K562 (cell line): Measurements from ENCODE around the gene ATP5MK. TPM values are rescaled to one million over a fixed set of nuclear protein-coding genes. Genes with fewer than 3 reads are reported as not detected.

Source experiments
- CBX2 ChIP-seq: fragments of 200-600 bp; sonication (generic); IDR thresholded peaks from one replicate; pipeline ENCODE4 v1.6.1; 2012; ENCODE audit warnings: mild to moderate bottlenecking, low read length, inconsistent platforms; ENCODE audit not compliant: insufficient read depth, poor library complexity, severe bottlenecking
- CXXC5 ChIP-seq: fragments of 250-450 bp; sonication (Bioruptor Pico); IDR thresholded peaks from 2 replicates; pipeline ENCODE4 v1.8.0; 2022; ENCODE audit warnings: inconsistent platforms, mild to moderate bottlenecking, moderate library complexity
- ETV5 ChIP-seq: sonication (generic); formaldehyde crosslinking; IDR thresholded peaks from 2 replicates; pipeline ENCODE4 v1.4.0; 2020; ENCODE audit warnings: low read depth, mild to moderate bottlenecking, missing genetic modification reagents
- GABPB1 ChIP-seq: sonication (generic); formaldehyde crosslinking; IDR thresholded peaks from 2 replicates; pipeline ENCODE4 v1.8.0; 2022; ENCODE audit warnings: mild to moderate bottlenecking, missing genetic modification reagents
- HMG20A ChIP-seq: fragments of 450-650 bp; formaldehyde crosslinking; conservative IDR thresholded peaks from 2 replicates; pipeline ENCODE4 v1.4.0; 2020; ENCODE audit warnings: mild to moderate bottlenecking, mixed read lengths
- HNRNPUL1 ChIP-seq: fragments of 200-400 bp; formaldehyde crosslinking; IDR thresholded peaks from 2 replicates; pipeline ENCODE4 v1.6.1; 2017; ENCODE audit warnings: low read length
- KHSRP ChIP-seq: fragments of 450-650 bp; IDR thresholded peaks from 2 replicates; pipeline ENCODE4 v1.6.1; 2017
- MED1 ChIP-seq: sonication (generic); formaldehyde crosslinking; IDR thresholded peaks from 2 replicates; pipeline ENCODE4 v1.8.1; 2023; ENCODE audit warnings: missing genetic modification reagents, borderline replicate concordance
- PHB ChIP-seq: fragments of 250-450 bp; sonication (Bioruptor Pico); IDR thresholded peaks from 2 replicates; pipeline ENCODE4 v1.5.0; 2021
- PHTF2 ChIP-seq: fragments of 250-450 bp; sonication (Bioruptor Pico); IDR thresholded peaks from 2 replicates; pipeline ENCODE4 v1.5.0; 2021; ENCODE audit warnings: mild to moderate bottlenecking
- RAD21 ChIP-seq, 2 experiments: fragments of 250-450 bp in 1 of 2; fragments of 450-650 bp in 1 of 2; sonication (Bioruptor Pico) in 1 of 2; formaldehyde crosslinking in 1 of 2; IDR thresholded peaks in 1 of 2; conservative IDR thresholded peaks in 1 of 2; 2 replicates each; pipeline versions ENCODE4 v1.4.0 to v1.8.0; 2020 to 2022; ENCODE audit warnings: mild to moderate bottlenecking in 2 of 2, moderate library complexity in 1 of 2
- SIN3B ChIP-seq: fragments of 450-650 bp; IDR thresholded peaks from 2 replicates; pipeline ENCODE4 v1.6.1; 2017; ENCODE audit warnings: low read depth, mild to moderate bottlenecking, moderate library complexity
- SMARCA4 ChIP-seq: fragments of 450-650 bp; IDR thresholded peaks from 2 replicates; pipeline ENCODE4 v1.6.1; 2016
- SMARCC2 ChIP-seq: fragments of 450-650 bp; IDR thresholded peaks from 2 replicates; pipeline ENCODE4 v1.6.1; 2017; ENCODE audit warnings: antibody characterized with exemption, moderate library complexity, mild to moderate bottlenecking, low read depth
- SREBF1 ChIP-seq: fragments of 150-350 bp; IDR thresholded peaks from 2 replicates; pipeline ENCODE4 v1.6.1; 2014; ENCODE audit warnings: antibody characterized with exemption, low read depth, low read length, borderline replicate concordance
- TAF9B ChIP-seq: fragments of 450-650 bp; IDR thresholded peaks from 2 replicates; pipeline ENCODE4 v1.6.1; 2018; ENCODE audit warnings: mild to moderate bottlenecking; ENCODE audit not compliant: partially characterized antibody
- TCF7 ChIP-seq: sonication (generic); IDR thresholded peaks from 2 replicates; pipeline ENCODE4 v1.6.1; 2016; ENCODE audit warnings: antibody characterized with exemption, borderline replicate concordance
- ZNF311 ChIP-seq: fragments of 250-450 bp; sonication (Bioruptor Pico); IDR thresholded peaks from 2 replicates; pipeline ENCODE4 v1.4.0; 2020; ENCODE audit warnings: mild to moderate bottlenecking, moderate library complexity
- ZNF445 ChIP-seq: fragments of 250-450 bp; sonication (Bioruptor Pico); IDR thresholded peaks from 2 replicates; pipeline ENCODE4 v1.4.0; 2020; ENCODE audit warnings: low read depth, mild to moderate bottlenecking, moderate library complexity
- polyA plus RNA-seq, 8 experiments: library from polyadenylated mRNA; depleted of rRNA in 4 of 8; stranded (reverse) in 5 of 8; unstranded in 3 of 8; fragments of >200 nt; fragmentation: Nextera tagmentation in 2 of 8; fragmentation: Illumina TruSeq in 1 of 8; extraction: Ambion mirVana in 2 of 8; extraction: Trizol in 1 of 8; gene quantifications; 2 replicates each; pipeline versions ENCODE4 v1.2.1 to v1.2.3, GENCODE V29; 2011 to 2014; ENCODE audit warnings: inconsistent platforms in 1 of 8, missing spikeins in 1 of 8
- total RNA-seq, 7 experiments: library from RNA; depleted of rRNA in 6 of 7; stranded (reverse); fragments of >200 nt in 6 of 7; fragmentation: Illumina TruSeq in 2 of 7; extraction: Trizol in 2 of 7; gene quantifications; 2 replicates each; pipeline versions ENCODE4 v1.2.1 to v1.2.3, GENCODE V29; 2011 to 2021; ENCODE audit warnings: low replicate concordance in 1 of 7
- TF ChIP-seq, protein P1 (sequence below), 3 experiments: fragments of 200-800 bp in 1 of 3; sonication (Bioruptor generic) in 1 of 3; sonication (generic) in 1 of 3; formaldehyde crosslinking in 1 of 3; IDR thresholded peaks; 2 replicates each; pipeline versions ENCODE4 v1.6.1 to v1.8.0; 2016 to 2022; ENCODE audit warnings: mild to moderate bottlenecking in 2 of 3, missing compliant biosample characterization in 2 of 3, missing genetic modification characterization in 2 of 3, missing genetic modification reagents in 1 of 3
- TF ChIP-seq, protein P2 (sequence below): fragments of 450-650 bp; IDR thresholded peaks from 2 replicates; pipeline ENCODE4 v1.7.1; 2018; ENCODE audit warnings: mild to moderate bottlenecking, low read depth; ENCODE audit not compliant: partially characterized antibody
- TF ChIP-seq, protein P3 (sequence below): fragments of 450-650 bp; IDR thresholded peaks from 2 replicates; pipeline ENCODE4 v1.6.1; 2016
- TF ChIP-seq, protein P4 (sequence below), 2 experiments: fragments of 250-450 bp in 1 of 2; fragments of 450-650 bp in 1 of 2; sonication (Bioruptor Pico) in 1 of 2; IDR thresholded peaks; 2 replicates each; pipeline versions ENCODE4 v1.6.1 to v1.8.0; 2016 to 2021; ENCODE audit warnings: mild to moderate bottlenecking in 2 of 2, moderate library complexity in 2 of 2, missing compliant biosample characterization in 1 of 2, missing genetic modification characterization in 1 of 2

The ATP5MK gene
- total and polyA plus RNA-seq, 9 of the 15 experiments (the other 6 are each of a cell fraction or from before 2014, with no cell fraction given), result 182 to 1,810 (median 741) TPM

DNA sequence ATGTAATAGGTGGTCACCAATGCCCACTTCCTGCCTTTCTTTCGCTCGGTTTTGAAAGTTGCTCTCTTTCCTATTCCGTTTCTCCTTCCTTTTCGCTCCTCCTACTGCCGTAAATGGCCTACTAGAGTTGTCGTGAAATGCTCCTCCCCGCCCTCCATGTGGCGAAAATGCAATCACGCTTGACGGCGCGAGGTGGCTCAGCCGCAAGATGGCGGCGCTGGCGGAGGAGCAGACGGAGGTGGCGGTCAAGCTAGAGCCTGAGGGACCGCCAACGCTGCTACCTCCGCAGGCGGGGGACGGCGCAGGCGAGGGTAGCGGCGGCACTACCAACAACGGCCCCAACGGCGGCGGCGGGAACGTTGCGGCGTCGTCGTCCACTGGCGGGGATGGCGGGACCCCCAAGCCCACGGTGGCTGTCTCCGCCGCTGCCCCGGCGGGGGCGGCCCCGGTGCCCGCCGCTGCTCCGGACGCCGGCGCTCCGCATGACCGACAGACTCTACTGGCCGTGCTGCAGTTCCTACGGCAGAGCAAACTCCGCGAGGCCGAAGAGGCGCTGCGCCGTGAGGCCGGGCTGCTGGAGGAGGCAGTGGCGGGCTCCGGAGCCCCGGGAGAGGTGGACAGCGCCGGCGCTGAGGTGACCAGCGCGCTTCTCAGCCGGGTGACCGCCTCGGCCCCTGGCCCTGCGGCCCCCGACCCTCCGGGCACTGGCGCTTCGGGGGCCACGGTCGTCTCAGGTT is 28.3 kb downstream of the ATP5MK start, which contains the start of gene TAF5 (continued):
- TF ChIP-seq, protein P1, sequence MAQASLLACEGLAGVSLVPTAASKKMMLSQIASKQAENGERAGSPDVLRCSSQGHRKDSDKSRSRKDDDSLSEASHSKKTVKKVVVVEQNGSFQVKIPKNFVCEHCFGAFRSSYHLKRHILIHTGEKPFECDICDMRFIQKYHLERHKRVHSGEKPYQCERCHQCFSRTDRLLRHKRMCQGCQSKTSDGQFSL (CRISPR knock-in tag; IDR thresholded peaks at IDR 0.05), result no peak
- TF ChIP-seq, protein P1 (tag; IDR thresholded peaks at IDR 0.05), result no peak
- no peak for TF ChIP-seq MED1 (CRISPR knock-in tag)
- TF ChIP-seq HNRNPUL1, result no peak
- TF ChIP-seq SIN3B, result peak; percentile 65
- TF ChIP-seq TCF7, result no peak
- TF ChIP-seq KHSRP, result no peak
- no peak for TF ChIP-seq SMARCC2
- TF ChIP-seq, protein P2, sequence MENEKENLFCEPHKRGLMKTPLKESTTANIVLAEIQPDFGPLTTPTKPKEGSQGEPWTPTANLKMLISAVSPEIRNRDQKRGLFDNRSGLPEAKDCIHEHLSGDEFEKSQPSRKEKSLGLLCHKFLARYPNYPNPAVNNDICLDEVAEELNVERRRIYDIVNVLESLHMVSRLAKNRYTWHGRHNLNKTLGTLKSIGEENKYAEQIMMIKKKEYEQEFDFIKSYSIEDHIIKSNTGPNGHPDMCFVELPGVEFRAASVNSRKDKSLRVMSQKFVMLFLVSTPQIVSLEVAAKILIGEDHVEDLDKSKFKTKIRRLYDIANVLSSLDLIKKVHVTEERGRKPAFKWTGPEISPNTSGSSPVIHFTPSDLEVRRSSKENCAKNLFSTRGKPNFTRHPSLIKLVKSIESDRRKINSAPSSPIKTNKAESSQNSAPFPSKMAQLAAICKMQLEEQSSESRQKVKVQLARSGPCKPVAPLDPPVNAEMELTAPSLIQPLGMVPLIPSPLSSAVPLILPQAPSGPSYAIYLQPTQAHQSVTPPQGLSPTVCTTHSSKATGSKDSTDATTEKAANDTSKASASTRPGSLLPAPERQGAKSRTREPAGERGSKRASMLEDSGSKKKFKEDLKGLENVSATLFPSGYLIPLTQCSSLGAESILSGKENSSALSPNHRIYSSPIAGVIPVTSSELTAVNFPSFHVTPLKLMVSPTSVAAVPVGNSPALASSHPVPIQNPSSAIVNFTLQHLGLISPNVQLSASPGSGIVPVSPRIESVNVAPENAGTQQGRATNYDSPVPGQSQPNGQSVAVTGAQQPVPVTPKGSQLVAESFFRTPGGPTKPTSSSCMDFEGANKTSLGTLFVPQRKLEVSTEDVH, result peak; percentile 65
- TF ChIP-seq RAD21 (CRISPR knock-in tag; conservative IDR thresholded peaks at IDR 0.05 in 1 of 2, IDR thresholded peaks at IDR 0.05 in 1 of 2), result no peak
- no peak for TF ChIP-seq SMARCA4
- peak; percentile 100 for TF ChIP-seq TAF9B
- TF ChIP-seq ZNF311, result no peak
- no peak for TF ChIP-seq CBX2
- TF ChIP-seq, protein P3, sequence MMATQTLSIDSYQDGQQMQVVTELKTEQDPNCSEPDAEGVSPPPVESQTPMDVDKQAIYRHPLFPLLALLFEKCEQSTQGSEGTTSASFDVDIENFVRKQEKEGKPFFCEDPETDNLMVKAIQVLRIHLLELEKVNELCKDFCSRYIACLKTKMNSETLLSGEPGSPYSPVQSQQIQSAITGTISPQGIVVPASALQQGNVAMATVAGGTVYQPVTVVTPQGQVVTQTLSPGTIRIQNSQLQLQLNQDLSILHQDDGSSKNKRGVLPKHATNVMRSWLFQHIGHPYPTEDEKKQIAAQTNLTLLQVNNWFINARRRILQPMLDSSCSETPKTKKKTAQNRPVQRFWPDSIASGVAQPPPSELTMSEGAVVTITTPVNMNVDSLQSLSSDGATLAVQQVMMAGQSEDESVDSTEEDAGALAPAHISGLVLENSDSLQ, result no peak
- no peak; the same call in 1 of the 2 replicates for TF ChIP-seq GABPB1 (CRISPR knock-in tag)
- TF ChIP-seq CXXC5 (CRISPR knock-in tag), result no peak
- no peak for TF ChIP-seq ZNF445
- TF ChIP-seq, protein P4, sequence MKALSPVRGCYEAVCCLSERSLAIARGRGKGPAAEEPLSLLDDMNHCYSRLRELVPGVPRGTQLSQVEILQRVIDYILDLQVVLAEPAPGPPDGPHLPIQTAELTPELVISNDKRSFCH (CRISPR knock-in tag; IDR thresholded peaks at IDR 0.05), result no peak
- TF ChIP-seq, protein P4 (tag; IDR thresholded peaks at IDR 0.05), result 0 out of 2 replicates have a peak, but pooled peaks have one; percentile 31
- no peak for TF ChIP-seq PHB (CRISPR knock-in tag)
- no peak for TF ChIP-seq SREBF1
- TF ChIP-seq HMG20A (CRISPR knock-in tag), result no peak
- TF ChIP-seq PHTF2 (CRISPR knock-in tag), result no peak
- no peak for TF ChIP-seq ETV5 (CRISPR knock-in tag)
